ENCODE measurements around the gene STEEP1. TPM values are rescaled to one million over a fixed set of nuclear protein-coding genes. Genes with fewer than 3 reads are reported as not detected.
A peak's percentile ranks its signal among the peaks of the same experiment; 100 is the strongest.

STEEP1 gene
- total RNA-seq (10 to 100 TPM; 24.9 to 25.7 TPM), polyA plus RNA-seq (10 to 100 TPM; 13.3 to 18.0 (median 15.3) TPM), total RNA-seq (22.0 to 47.1 (median 30.5) reads per million in 6 experiments)

DNA sequence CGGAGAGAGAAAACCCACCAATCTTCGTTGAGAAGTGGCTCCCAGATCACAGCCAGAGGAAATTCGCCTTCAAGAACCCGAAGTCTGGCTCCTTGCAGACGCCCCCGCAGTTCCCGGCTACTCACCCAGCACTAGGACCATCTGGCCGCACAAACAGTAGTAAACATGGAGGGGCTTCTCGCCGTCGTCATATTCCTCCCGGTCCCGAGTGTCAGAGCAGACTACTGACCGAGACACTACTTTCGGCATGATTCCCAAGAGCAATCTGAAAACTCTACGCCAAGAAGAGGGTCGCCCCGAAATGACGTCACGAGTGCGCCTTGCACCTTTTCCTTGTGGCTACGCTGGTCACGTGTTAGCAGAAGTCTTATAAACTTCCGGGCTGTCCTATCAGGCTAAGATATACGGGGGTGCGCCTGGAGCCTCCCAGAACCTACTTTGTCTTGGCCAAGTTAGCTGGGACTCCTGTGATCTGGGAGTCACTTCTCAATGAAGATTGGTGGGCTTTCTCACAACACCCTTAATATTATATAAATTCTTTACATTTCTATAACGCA, at the start of gene STEEP1:
Gene STEEP1 (minus strand): TSS at position 303 of the 557 bp plus-strand sequence. CDS start 54 bp downstream, at position 249.
- Mint-ChIP-seq H3K4me3 (peak within 1 kb of the TSS; percentile 87 to 97 (median 94)), H3K36me3 (peaks cover 0 to 19% (median under 1%) of the 10 kb centered on the region in 3 donors), H3K9me3 (peaks cover 0 to 7% (median 0%) of the 10 kb centered on the region in 9 donors), H3K27ac (peak within 1 kb of the TSS; percentile 87 to 98 (median 94)), H3K4me1 (peaks cover 7 to 30% (median 24%) of the 10 kb centered on the region in 4 donors), H3K27me3 (no peaks in the 10 kb centered on the region)
- POLR2A ChIA-PET: interaction anchor here (0.6 to 1.6 kb wide), 4 partner anchors 9 to 40 kb away, joined by 3 to 7 read pairs (median 4); partner anchors contain the start of gene UBE2A
- DNase-seq: peak; percentile 61 to 92 (median 82)
- ATAC-seq: peak; percentile 95 to 98

GRCh38 chrX:119614776-119615175, 49.6 kb upstream of the STEEP1 start:
- POLR2A ChIA-PET: no interaction called here
- no peak for ATAC-seq

GRCh38 chrX:119607018-119607389, 41.8 kb upstream of the STEEP1 start:
- ATAC-seq: no peak
- Mint-ChIP-seq H3K27me3 (no peaks in the 10 kb centered on the region), H3K36me3 (peaks cover 0 to 10% (median 0%) of the 10 kb centered on the region in 3 donors), H3K4me3 (peak overlapping the region; percentile 87 to 98 (median 94)), H3K4me1 (peaks cover 11 to 46% (median 33%) of the 10 kb centered on the region in 4 donors), H3K9me3 (no peaks in the 10 kb centered on the region), H3K27ac (peak overlapping the region; percentile 94 to 99 (median 98))
- no peak for DNase-seq
- POLR2A ChIA-PET: interaction anchor here (0.5 to 3.2 kb wide), 4 partner anchors 33 to 262 kb away, joined by 3 to 29 read pairs (median 10); partner anchors contain the start of genes RPL39 and UBE2A

More at GRCh38 chrX:119614776-119615175, 49.6 kb upstream of the STEEP1 start:
- Mint-ChIP-seq H3K27me3 (no peaks in the 10 kb centered on the region), H3K4me3 (no peak overlapping the region), H3K4me1 (peaks cover 2 to 50% (median 16%) of the 10 kb centered on the region in 4 donors), H3K27ac (peak overlapping the region in 3 of 10 donors; percentile 25 to 46 (median 25)), H3K36me3 (peaks cover 0 to 21% (median 0%) of the 10 kb centered on the region in 3 donors), H3K9me3 (no peaks in the 10 kb centered on the region)
- no peak for DNase-seq

GRCh38 chrX:119606280-119607017, 41.2 kb upstream of the STEEP1 start, which contains the start of gene NKRF:
Gene NKRF, minus strand, starts transcription at chrX:119606424.
- no peaks in the 10 kb centered on the region for H3K27me3 Mint-ChIP-seq

GRCh38 chrX:119605464-119606279, 40.5 kb upstream of the STEEP1 start:
- H3K4me1 Mint-ChIP-seq: peaks cover 12 to 48% (median 34%) of the 10 kb centered on the region in 4 donors
- peak; percentile 60 to 71 for ATAC-seq
- POLR2A ChIA-PET: interaction anchor here (0.5 to 3.2 kb wide), 18 partner anchors 12 to 246 kb away, joined by 3 to 29 read pairs (median 4); partner anchors contain the start of genes RPL39, SEPTIN6, SLC25A5 and STEEP1

More at GRCh38 chrX:119606280-119607017, 41.2 kb upstream of the STEEP1 start, which contains the start of gene NKRF:
- POLR2A ChIA-PET: interaction anchor here (0.7 to 3.2 kb wide), 13 partner anchors 13 to 185 kb away, joined by 3 to 29 read pairs (median 5); partner anchors contain the start of genes RPL39, STEEP1 and UBE2A
- Mint-ChIP-seq H3K36me3 (peaks cover 0 to 13% (median 0%) of the 10 kb centered on the region in 3 donors), H3K9me3 (no peaks in the 10 kb centered on the region), H3K4me3 (peak within 1 kb of the TSS; percentile 87 to 98 (median 94)), H3K4me1 (peaks cover 12 to 48% (median 34%) of the 10 kb centered on the region in 4 donors), H3K27ac (peak within 1 kb of the TSS; percentile 94 to 99 (median 98))
- DNase-seq (peak; percentile 83 to 96 (median 90)), ATAC-seq (peak; percentile 79 to 82)

DNA sequence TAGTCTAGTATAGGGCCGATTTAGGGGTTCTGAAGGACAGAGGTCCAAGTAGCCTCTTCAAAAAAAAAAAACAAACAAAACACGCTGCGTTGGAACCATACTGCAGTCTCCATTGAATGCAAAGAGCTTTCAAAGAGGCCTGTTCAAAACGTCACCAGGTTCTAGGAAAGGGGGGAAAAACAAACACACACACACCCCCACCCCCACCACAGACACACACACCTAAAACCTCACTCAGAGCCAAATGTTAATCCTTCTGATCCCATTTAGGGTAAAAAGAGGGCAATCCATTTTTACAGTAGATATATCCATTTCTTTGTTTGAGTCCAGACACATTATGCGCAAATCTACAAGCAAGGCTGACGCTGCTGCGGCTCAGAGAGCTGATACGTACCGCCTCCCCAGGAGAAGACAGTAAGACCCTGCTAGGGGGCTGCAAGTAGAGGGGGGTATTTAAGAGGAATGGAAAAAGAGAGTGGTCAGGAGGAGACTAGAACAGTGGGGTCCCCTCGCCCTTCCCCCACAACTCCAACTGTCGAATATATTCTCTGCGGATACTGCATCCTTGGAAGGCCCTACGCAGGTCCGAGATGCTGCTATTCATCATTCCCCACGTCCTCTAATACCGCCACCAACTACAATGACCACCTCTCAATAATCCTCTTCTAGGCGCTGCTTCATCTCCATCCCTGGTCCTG, 39.7 kb upstream of the STEEP1 start:
- DNase-seq: peak in 2 of 10 donors; percentile 5 to 13
- Mint-ChIP-seq H3K36me3 (peaks cover 0 to 21% (median 0%) of the 10 kb centered on the region in 3 donors), H3K9me3 (no peaks in the 10 kb centered on the region), H3K27me3 (no peaks in the 10 kb centered on the region), H3K27ac (peak overlapping the region; percentile 81 to 98 (median 95)), H3K4me1 (peaks cover 11 to 42% (median 29%) of the 10 kb centered on the region in 4 donors), H3K4me3 (peak overlapping the region; percentile 87 to 98 (median 92))
- no peak for ATAC-seq
- POLR2A ChIA-PET: interaction anchor here (0.9 to 3.2 kb wide), 7 partner anchors 22 to 187 kb away, joined by 3 to 29 read pairs (median 6); partner anchors contain the start of genes RPL39, SEPTIN6 and UBE2A

More at GRCh38 chrX:119605464-119606279, 40.5 kb upstream of the STEEP1 start:
- H3K27ac Mint-ChIP-seq: peak overlapping the region; percentile 94 to 99 (median 98)
- no peaks in the 10 kb centered on the region for H3K9me3 Mint-ChIP-seq
- H3K27me3 Mint-ChIP-seq: no peaks in the 10 kb centered on the region
- H3K4me3 Mint-ChIP-seq: peak overlapping the region; percentile 87 to 98 (median 94)
- DNase-seq: peak in 8 of 10 donors; percentile 34 to 82 (median 56)
- peaks cover 0 to 18% (median 0%) of the 10 kb centered on the region in 3 donors for H3K36me3 Mint-ChIP-seq

- Mint-ChIP-seq H3K27me3 (no peaks in the 10 kb centered on the region), H3K27ac (peak overlapping the region in 2 of 10 donors; percentile 3 to 35), H3K9me3 (no peaks in the 10 kb centered on the region), H3K4me1 (peaks cover 12 to 48% (median 35%) of the 10 kb centered on the region in 4 donors), H3K36me3 (peaks cover 0 to 26% (median 0%) of the 10 kb centered on the region in 3 donors), H3K4me3 (peak overlapping the region in 1 of 10 donors; percentile 33)
- DNase-seq (no peak), ATAC-seq (no peak)
- POLR2A ChIA-PET: interaction anchor here (0.6 to 0.7 kb wide), 2 partner anchors 154 to 182 kb away, joined by 3 read pairs; no protein-coding TSS in a partner anchor
Observed at GRCh38 chrX:119602701-119603255, 37.6 kb upstream of the STEEP1 start.

DNA sequence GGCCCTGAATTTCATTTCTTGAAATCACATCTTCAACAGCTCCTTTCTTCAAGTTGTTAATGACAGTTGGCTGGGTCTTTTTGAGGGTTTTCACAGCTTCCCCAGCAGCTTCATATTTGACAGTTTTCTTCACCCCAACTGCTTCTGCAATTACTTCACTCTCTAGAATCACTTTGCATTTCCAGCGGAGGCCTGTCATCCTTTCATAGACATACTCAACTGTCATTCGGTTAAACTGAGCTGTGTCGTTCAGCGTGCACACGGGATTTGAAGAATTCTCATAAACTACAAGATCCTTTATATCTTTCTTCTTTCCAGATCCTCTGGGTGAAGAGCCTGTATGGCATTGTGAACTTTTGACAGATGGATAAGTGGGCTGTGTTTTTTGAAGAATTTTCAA, 24.6 kb upstream of the STEEP1 start:
- H3K9me3 Mint-ChIP-seq: no peaks in the 10 kb centered on the region
- peaks cover 0 to 3% (median 0%) of the 10 kb centered on the region in 4 donors for H3K4me1 Mint-ChIP-seq
- H3K36me3 Mint-ChIP-seq: peaks cover 3 to 58% (median 15%) of the 10 kb centered on the region in 3 donors
- ATAC-seq (no peak), DNase-seq (no peak)
- H3K27me3 Mint-ChIP-seq: no peaks in the 10 kb centered on the region
- no peak overlapping the region for H3K4me3 Mint-ChIP-seq
- peak overlapping the region in 1 of 10 donors; percentile 25 for H3K27ac Mint-ChIP-seq
- POLR2A ChIA-PET: no interaction called here

DNA sequence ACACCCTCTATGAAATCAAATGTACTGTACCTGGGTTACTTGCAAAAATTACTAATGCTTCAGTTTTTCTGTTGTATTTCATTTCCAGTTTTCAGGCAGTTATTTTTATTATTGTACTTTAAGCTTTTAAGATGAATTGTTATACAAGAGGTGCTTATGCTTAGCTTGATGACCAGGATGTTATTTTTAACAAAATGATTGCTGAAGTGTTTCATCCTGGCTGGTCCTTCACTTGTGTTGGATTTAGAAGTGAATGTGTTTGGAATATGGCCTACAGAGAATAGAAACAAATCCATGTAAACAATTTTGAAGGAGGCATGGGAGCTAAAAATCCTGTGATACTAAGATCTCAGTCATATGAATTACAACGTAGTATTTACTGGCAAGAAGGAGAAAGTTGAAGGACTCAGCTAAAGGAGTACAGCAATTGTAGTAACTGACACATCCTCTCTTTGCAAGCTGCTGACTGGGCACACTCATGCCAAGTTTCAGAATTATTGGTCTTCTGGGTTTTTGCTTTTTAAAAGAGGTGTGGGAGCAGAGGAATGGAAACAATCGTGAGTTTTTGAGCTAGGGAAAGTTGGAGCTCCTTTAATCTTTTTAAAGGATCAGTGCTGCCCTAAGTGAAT, 18.3 kb upstream of the STEEP1 start:
- peak overlapping the region in 4 of 10 donors; percentile 14 to 65 (median 50) for H3K27ac Mint-ChIP-seq
- POLR2A ChIA-PET: interaction anchor here (2.0 kb wide), 1 partner anchor 22 kb away, joined by 7 read pairs; no protein-coding TSS in a partner anchor
- peaks cover 0 to 20% (median 3%) of the 10 kb centered on the region in 4 donors for H3K4me1 Mint-ChIP-seq
- no peak overlapping the region for H3K4me3 Mint-ChIP-seq
- ATAC-seq (no peak), DNase-seq (no peak)
- H3K27me3 Mint-ChIP-seq: no peaks in the 10 kb centered on the region
- H3K36me3 Mint-ChIP-seq: peaks cover 0 to 12% (median 0%) of the 10 kb centered on the region in 3 donors
- no peaks in the 10 kb centered on the region for H3K9me3 Mint-ChIP-seq

DNA sequence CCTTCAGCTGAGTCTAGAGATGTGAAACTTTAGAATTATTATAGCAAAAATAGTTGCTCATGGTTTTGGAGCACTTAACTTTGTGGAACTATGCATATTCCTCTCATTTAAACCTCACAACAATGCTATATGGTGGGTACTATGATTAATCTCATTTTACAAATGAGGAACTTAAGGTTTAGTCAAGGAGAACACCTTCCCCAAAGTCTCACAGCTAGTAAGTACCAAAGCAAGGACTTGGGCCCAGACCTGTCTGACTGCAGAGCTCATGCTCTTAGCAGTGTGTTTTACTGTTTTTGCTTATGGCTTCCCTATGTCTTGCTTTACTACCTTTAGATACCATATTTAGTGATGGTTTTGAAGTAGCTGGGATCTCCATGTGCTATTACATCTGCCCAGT, 14.2 kb upstream of the STEEP1 start:
- no peak for DNase-seq
- H3K27me3 Mint-ChIP-seq: no peaks in the 10 kb centered on the region
- H3K9me3 Mint-ChIP-seq: peaks cover 0 to 4% (median 0%) of the 10 kb centered on the region in 9 donors
- no peak overlapping the region for H3K4me3 Mint-ChIP-seq
- peaks cover 0 to 10% (median 0%) of the 10 kb centered on the region in 3 donors for H3K36me3 Mint-ChIP-seq
- peak overlapping the region in 1 of 10 donors; percentile 19 for H3K27ac Mint-ChIP-seq
- ATAC-seq: no peak
- peaks cover 0 to 36% (median 9%) of the 10 kb centered on the region in 4 donors for H3K4me1 Mint-ChIP-seq
- POLR2A ChIA-PET: interaction anchor here (0.6 kb wide), 1 partner anchor 38 kb away, joined by 6 read pairs; no protein-coding TSS in a partner anchor

Measured in naive thymus-derived CD8-positive, alpha-beta T cell (primary cell).